SK-N-SH (cell line): ENCODE measurements around the gene MAMLD1.

Experiments
- EZH2phosphoT487 ChIP-seq: fragments of 200-600 bp; sonication (generic); IDR thresholded peaks from 2 replicates; pipeline ENCODE4 v1.6.1; 2017; ENCODE audit warnings: low read depth, mixed run types, mild to moderate bottlenecking, antibody characterized with exemption, moderate library complexity, borderline replicate concordance
- POLR2AphosphoS5 ChIP-seq: IDR thresholded peaks from 2 replicates; pipeline ENCODE4 v1.6.1; 2012; ENCODE audit warnings: low read depth, low read length
- RXRA ChIP-seq: IDR thresholded peaks from 2 replicates; pipeline ENCODE4 v1.4.0; 2012; ENCODE audit warnings: low read depth, mild to moderate bottlenecking, borderline replicate concordance
- SMC3 ChIP-seq: IDR thresholded peaks from 2 replicates; pipeline ENCODE4 v1.6.1; 2012; ENCODE audit warnings: low read depth, low read length, improper control_type of control experiment
- TAF1 ChIP-seq: IDR thresholded peaks from 2 replicates; pipeline ENCODE4 v1.6.1; 2012; ENCODE audit warnings: low read depth, mild to moderate bottlenecking, low read length, moderate library complexity, borderline replicate concordance
- TF ChIP-seq, protein P1 (sequence below): fragments of 200-600 bp; sonication (generic); IDR thresholded peaks from 2 replicates; pipeline ENCODE4 v1.6.1; 2017; ENCODE audit warnings: antibody characterized with exemption, mild to moderate bottlenecking, moderate library complexity
- TF ChIP-seq, protein P2 (sequence below): IDR thresholded peaks from 2 replicates; pipeline ENCODE4 v1.4.0; 2012; ENCODE audit warnings: low read depth
- TF ChIP-seq, protein P3 (sequence below): IDR thresholded peaks from 2 replicates; pipeline ENCODE4; 2012

DNA sequence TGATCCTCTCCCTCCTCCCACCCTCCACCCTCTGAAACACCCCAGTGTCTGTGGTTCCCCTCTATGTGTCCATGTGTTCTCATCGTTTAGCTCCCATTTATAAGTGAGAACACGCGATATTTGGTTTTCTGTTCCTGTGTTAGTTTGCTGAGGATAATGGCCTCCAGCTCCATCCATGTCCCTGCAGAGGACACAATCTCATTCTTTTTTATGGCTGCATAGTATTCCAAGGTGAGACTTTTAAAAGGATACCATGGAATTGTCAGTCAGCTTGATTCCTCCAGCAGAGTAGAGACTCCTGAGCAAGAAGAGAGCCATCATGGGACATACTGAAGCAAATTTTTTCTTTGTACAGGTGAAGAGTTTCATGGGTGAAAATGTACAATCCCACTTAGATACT lies 166.5 kb downstream of the MAMLD1 start:
- TF ChIP-seq, protein P1, sequence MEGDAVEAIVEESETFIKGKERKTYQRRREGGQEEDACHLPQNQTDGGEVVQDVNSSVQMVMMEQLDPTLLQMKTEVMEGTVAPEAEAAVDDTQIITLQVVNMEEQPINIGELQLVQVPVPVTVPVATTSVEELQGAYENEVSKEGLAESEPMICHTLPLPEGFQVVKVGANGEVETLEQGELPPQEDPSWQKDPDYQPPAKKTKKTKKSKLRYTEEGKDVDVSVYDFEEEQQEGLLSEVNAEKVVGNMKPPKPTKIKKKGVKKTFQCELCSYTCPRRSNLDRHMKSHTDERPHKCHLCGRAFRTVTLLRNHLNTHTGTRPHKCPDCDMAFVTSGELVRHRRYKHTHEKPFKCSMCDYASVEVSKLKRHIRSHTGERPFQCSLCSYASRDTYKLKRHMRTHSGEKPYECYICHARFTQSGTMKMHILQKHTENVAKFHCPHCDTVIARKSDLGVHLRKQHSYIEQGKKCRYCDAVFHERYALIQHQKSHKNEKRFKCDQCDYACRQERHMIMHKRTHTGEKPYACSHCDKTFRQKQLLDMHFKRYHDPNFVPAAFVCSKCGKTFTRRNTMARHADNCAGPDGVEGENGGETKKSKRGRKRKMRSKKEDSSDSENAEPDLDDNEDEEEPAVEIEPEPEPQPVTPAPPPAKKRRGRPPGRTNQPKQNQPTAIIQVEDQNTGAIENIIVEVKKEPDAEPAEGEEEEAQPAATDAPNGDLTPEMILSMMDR, result no peak
- TF ChIP-seq EZH2phosphoT487 (no peak), RXRA (no peak), SMC3 (no peak), POLR2AphosphoS5 (no peak), TAF1 (no peak)
- TF ChIP-seq, protein P2, sequence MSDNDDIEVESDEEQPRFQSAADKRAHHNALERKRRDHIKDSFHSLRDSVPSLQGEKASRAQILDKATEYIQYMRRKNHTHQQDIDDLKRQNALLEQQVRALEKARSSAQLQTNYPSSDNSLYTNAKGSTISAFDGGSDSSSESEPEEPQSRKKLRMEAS, result no peak
- TF ChIP-seq, protein P3, sequence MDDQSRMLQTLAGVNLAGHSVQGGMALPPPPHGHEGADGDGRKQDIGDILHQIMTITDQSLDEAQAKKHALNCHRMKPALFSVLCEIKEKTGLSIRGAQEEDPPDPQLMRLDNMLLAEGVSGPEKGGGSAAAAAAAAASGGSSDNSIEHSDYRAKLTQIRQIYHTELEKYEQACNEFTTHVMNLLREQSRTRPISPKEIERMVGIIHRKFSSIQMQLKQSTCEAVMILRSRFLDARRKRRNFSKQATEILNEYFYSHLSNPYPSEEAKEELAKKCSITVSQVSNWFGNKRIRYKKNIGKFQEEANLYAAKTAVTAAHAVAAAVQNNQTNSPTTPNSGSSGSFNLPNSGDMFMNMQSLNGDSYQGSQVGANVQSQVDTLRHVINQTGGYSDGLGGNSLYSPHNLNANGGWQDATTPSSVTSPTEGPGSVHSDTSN, result no peak
